HCT116 (cell line): ENCODE measurements around the gene TPK1. TPM values are rescaled to one million over a fixed set of nuclear protein-coding genes. Genes with fewer than 3 reads are reported as not detected.

Experiments
- ATAC-seq: fragments of 200-7000 bp; cut with Tn5 transposase; 2 replicates; pipeline ENCODE4 v1.9.1; 2020; ENCODE audit warnings: mild to moderate bottlenecking, moderate library complexity
- BruUV-seq: library from RNA; stranded (reverse); fragments of 400-500 nt; replicated peaks from 2 replicates; lab custom pipeline; 2021; lab: Mats Ljungman, UMichigan
- CTCF ChIA-PET: fragments of 300-600 bp; sonication (Branson Sonifier 250); formaldehyde crosslinking; loops from one replicate; lab custom pipeline; 2021; ENCODE audit warnings: antibody characterized with exemption; lab: Charles Lee
- POLR2A ChIA-PET: fragments of 300-600, 350-600 bp; sonication (Branson Sonifier 250); formaldehyde crosslinking; loops from one replicate; lab custom pipeline; 2021; ENCODE audit warnings: antibody characterized with exemption; lab: Charles Lee
- RAD21 ChIA-PET, 2 experiments: fragments of 300-600 bp; sonication (Branson Sonifier 250); formaldehyde crosslinking; loops; one replicate each; lab custom pipeline; 2023; ENCODE audit warnings: low total read pairs in 2 of 2; ENCODE audit not compliant: uncharacterized antibody in 2 of 2, unreplicated experiment in 2 of 2, low non-redundant PET in 1 of 2; lab: Charles Lee
- DNase-seq: peaks from one replicate; pipeline ENCODE4 v3.0.0-alpha.2; 2010; ENCODE audit warnings: low read depth, low spot score
- H2AFZ ChIP-seq: fragments of 200-600 bp; shearing (Covaris generic), sonication (generic); 2 replicates; pipeline ENCODE4 v1.6.1; 2017; ENCODE audit warnings: low read depth, mixed run types, mixed read lengths, antibody characterized with exemption, low read length; ENCODE audit not compliant: poor library complexity, severe bottlenecking
- H3K27ac ChIP-seq: 2 replicates; pipeline ENCODE4 v1.5.1; 2012; ENCODE audit warnings: low read depth, low read length
- H3K27me3 ChIP-seq: fragments of 200-600 bp; sonication (generic); 2 replicates; pipeline ENCODE4 v1.6.1; 2016; ENCODE audit warnings: mixed run types, low read length, mixed read lengths; ENCODE audit not compliant: insufficient read depth
- H3K36me3 ChIP-seq, 2 experiments: fragments of 200-500 bp in 1 of 2; fragments of 200-600 bp in 1 of 2; sonication (Bioruptor generic) in 1 of 2; sonication (generic) in 1 of 2; 2 replicates each; pipeline versions ENCODE4 v1.5.1 to v1.6.1; 2014 to 2016; ENCODE audit warnings: low read length in 2 of 2, inconsistent platforms in 1 of 2, mixed read lengths in 1 of 2, mixed run types in 1 of 2; ENCODE audit not compliant: insufficient read depth in 2 of 2, control insufficient read depth in 1 of 2
- H3K4me1 ChIP-seq, 2 experiments: fragments of 200-600 bp in 1 of 2; sonication (generic) in 1 of 2; 2 replicates each; pipeline versions ENCODE4 v1.5.1 to v1.6.1; 2012 to 2017; ENCODE audit warnings: low read length in 2 of 2, inconsistent platforms in 1 of 2, mild to moderate bottlenecking in 1 of 2, mixed read lengths in 1 of 2, mixed run types in 1 of 2, moderate library complexity in 1 of 2; ENCODE audit not compliant: insufficient read depth in 2 of 2, control insufficient read depth in 1 of 2
- H3K4me2 ChIP-seq: fragments of 200-600 bp; sonication (generic); 2 replicates; pipeline ENCODE4 v1.6.1; 2017; ENCODE audit warnings: mixed run types, low read length, mixed read lengths
- H3K4me3 ChIP-seq, 2 experiments: fragments of 200-600 bp in 1 of 2; sonication (generic) in 1 of 2; replicated peaks in 1 of 2; 2 replicates each; pipeline ENCODE4 v1.5.1; 2011 to 2016; ENCODE audit warnings: low read length in 2 of 2, control low read depth in 1 of 2, low read depth in 1 of 2, mild to moderate bottlenecking in 1 of 2, mixed read lengths in 1 of 2, mixed run types in 1 of 2
- H3K79me2 ChIP-seq: fragments of 200-600 bp; sonication (generic); 2 replicates; pipeline ENCODE4 v1.6.1; 2017; ENCODE audit warnings: mild to moderate bottlenecking, mixed run types, low read length, moderate library complexity, mixed read lengths; ENCODE audit not compliant: insufficient read depth
- H3K9ac ChIP-seq: fragments of 200-600 bp; sonication (generic); 2 replicates; pipeline ENCODE4 v1.6.1; 2016; ENCODE audit warnings: low read length, mixed read lengths
- H3K9me2 ChIP-seq: fragments of 200-600 bp; sonication (generic), shearing (Covaris generic); 2 replicates; pipeline ENCODE4 v1.6.1; 2017; ENCODE audit warnings: mixed run types, mild to moderate bottlenecking, moderate library complexity; ENCODE audit not compliant: insufficient read depth
- H3K9me3 ChIP-seq, 2 experiments: fragments of 200-500 bp in 1 of 2; fragments of 200-600 bp in 1 of 2; sonication (Bioruptor generic) in 1 of 2; sonication (generic) in 1 of 2; 2 replicates each; pipeline ENCODE4 v1.6.1; 2014 to 2017; ENCODE audit warnings: low read length in 2 of 2, mixed read lengths in 2 of 2, inconsistent platforms in 1 of 2, low read depth in 1 of 2, mild to moderate bottlenecking in 1 of 2, mixed run types in 1 of 2, moderate library complexity in 1 of 2; ENCODE audit not compliant: control insufficient read depth in 1 of 2, insufficient read depth in 1 of 2
- H4K20me1 ChIP-seq: fragments of 200-600 bp; sonication (generic), shearing (Covaris generic); 2 replicates; pipeline ENCODE4 v1.6.1; 2017; ENCODE audit warnings: mixed run types, mild to moderate bottlenecking, moderate library complexity; ENCODE audit not compliant: insufficient read depth
- CBX3 ChIP-seq: IDR thresholded peaks from 2 replicates; pipeline ENCODE4 v1.6.1; 2012; ENCODE audit warnings: low read depth
- EGR1 ChIP-seq: IDR thresholded peaks from 2 replicates; pipeline ENCODE4 v1.6.1; 2012; ENCODE audit warnings: low read depth
- ELF1 ChIP-seq: IDR thresholded peaks from 2 replicates; pipeline ENCODE4 v1.6.1; 2012; ENCODE audit warnings: low read depth, borderline replicate concordance
- EZH2 ChIP-seq: fragments of 200-600 bp; sonication (generic); IDR thresholded peaks from 2 replicates; pipeline ENCODE4 v1.6.1; 2017; ENCODE audit warnings: antibody characterized with exemption, mixed run types
- EZH2phosphoT487 ChIP-seq: fragments of 200-600 bp; IDR thresholded peaks from 2 replicates; pipeline ENCODE4 v1.6.1; 2018; ENCODE audit warnings: antibody characterized with exemption, borderline replicate concordance
- JUND ChIP-seq: IDR thresholded peaks from 2 replicates; pipeline ENCODE4 v1.6.1; 2012
- POLR2A ChIP-seq: IDR thresholded peaks from 2 replicates; pipeline ENCODE4 v1.7.0; 2011; ENCODE audit warnings: borderline replicate concordance; ENCODE audit not compliant: insufficient read depth, insufficient read length; ENCODE audit errors: extremely low read depth
- POLR2AphosphoS5 ChIP-seq: IDR thresholded peaks from 2 replicates; pipeline ENCODE4 v1.6.1; 2011; ENCODE audit warnings: mild to moderate bottlenecking, low read depth, low read length, moderate library complexity
- SRF ChIP-seq: IDR thresholded peaks from 2 replicates; pipeline ENCODE4 v1.6.1; 2012; ENCODE audit warnings: low read depth
- YY1 ChIP-seq: IDR thresholded peaks from 2 replicates; pipeline ENCODE4 v1.6.1; 2011; ENCODE audit warnings: low read length, low read depth, moderate library complexity, mild to moderate bottlenecking; ENCODE audit not compliant: insufficient replicate concordance; ENCODE audit errors: extremely low read depth
- ZNF274 ChIP-seq: fragments of 200-500 bp; sonication (Bioruptor generic); IDR thresholded peaks from 2 replicates; pipeline ENCODE4 v1.6.1; 2014; ENCODE audit warnings: mild to moderate bottlenecking, low read depth, low read length, inconsistent platforms
- intact Hi-C: fragments of 100-400 bp; cut with micrococcal nuclease; formaldehyde crosslinking; loops from 2 replicates; pipeline ENCODE4 v1.10.0; 2022
- total RNA-seq: library from RNA; stranded (reverse); gene quantifications from one replicate; pipeline ENCODE4 v1.2.1, GENCODE V29; 2021; ENCODE audit not compliant: unreplicated experiment
- TF ChIP-seq, protein P1 (sequence below): IDR thresholded peaks from 2 replicates; pipeline ENCODE4 v1.6.1; 2012; ENCODE audit warnings: low read depth
- TF ChIP-seq, protein P2 (sequence below), 3 experiments: fragments of 200-600 bp in 1 of 3; sonication (generic) in 1 of 3; IDR thresholded peaks in 2 of 3; conservative IDR thresholded peaks in 1 of 3; 2 replicates each; pipeline ENCODE4 v1.5.1; 2012 to 2017; ENCODE audit warnings: low read depth in 2 of 3, low read length in 2 of 3, antibody characterized with exemption in 1 of 3, borderline replicate concordance in 1 of 3, control low read depth in 1 of 3, mild to moderate bottlenecking in 1 of 3, mixed read lengths in 1 of 3, mixed run types in 1 of 3, moderate library complexity in 1 of 3; ENCODE audit not compliant: insufficient read depth in 1 of 3

TPK1 gene
- total RNA-seq, 1 experiment from 2014 or later = 5.4 TPM

DNA sequence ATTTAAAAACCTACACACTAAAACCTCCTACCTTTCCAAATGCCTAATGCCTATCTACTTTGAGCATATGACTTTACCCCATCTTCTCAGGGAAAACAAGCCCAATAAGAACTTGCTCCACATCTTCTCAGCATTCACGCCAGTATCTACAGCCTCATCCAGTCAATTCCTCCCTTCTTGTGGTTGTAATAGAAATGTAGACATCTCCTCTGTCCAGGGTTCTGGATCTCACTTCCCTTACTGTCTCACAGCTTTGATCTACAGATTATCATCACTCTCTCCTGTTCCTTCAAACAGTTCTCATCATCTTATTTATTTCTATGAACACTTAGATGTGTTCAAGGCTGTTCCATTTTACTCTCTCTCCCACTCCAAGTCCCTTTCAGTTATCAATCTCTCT, 361.9 kb downstream of the TPK1 start:
- RAD21 ChIA-PET = no interaction called here
- Histone ChIP-seq H3K4me1 (no peaks in the 10 kb centered on the region), H4K20me1 (no peaks in the 10 kb centered on the region), H3K79me2 (no peaks in the 10 kb centered on the region), H3K9me2 (no peaks in the 10 kb centered on the region), H3K27ac (no peak overlapping the region), H2AFZ (no peak overlapping the region), H3K27me3 (no peaks in the 10 kb centered on the region), H3K36me3 (no peaks in the 10 kb centered on the region), H3K9me3 (no peaks in the 10 kb centered on the region), H3K4me2 (no peak overlapping the region), H3K9ac (no peak overlapping the region), H3K4me3 (no peak overlapping the region)
- no TSS peak for BruUV-seq
- no peak for DNase-seq
- ATAC-seq = no peak
- no peak for TF ChIP-seq POLR2AphosphoS5
- no peak for TF ChIP-seq SRF
- TF ChIP-seq, protein P1, sequence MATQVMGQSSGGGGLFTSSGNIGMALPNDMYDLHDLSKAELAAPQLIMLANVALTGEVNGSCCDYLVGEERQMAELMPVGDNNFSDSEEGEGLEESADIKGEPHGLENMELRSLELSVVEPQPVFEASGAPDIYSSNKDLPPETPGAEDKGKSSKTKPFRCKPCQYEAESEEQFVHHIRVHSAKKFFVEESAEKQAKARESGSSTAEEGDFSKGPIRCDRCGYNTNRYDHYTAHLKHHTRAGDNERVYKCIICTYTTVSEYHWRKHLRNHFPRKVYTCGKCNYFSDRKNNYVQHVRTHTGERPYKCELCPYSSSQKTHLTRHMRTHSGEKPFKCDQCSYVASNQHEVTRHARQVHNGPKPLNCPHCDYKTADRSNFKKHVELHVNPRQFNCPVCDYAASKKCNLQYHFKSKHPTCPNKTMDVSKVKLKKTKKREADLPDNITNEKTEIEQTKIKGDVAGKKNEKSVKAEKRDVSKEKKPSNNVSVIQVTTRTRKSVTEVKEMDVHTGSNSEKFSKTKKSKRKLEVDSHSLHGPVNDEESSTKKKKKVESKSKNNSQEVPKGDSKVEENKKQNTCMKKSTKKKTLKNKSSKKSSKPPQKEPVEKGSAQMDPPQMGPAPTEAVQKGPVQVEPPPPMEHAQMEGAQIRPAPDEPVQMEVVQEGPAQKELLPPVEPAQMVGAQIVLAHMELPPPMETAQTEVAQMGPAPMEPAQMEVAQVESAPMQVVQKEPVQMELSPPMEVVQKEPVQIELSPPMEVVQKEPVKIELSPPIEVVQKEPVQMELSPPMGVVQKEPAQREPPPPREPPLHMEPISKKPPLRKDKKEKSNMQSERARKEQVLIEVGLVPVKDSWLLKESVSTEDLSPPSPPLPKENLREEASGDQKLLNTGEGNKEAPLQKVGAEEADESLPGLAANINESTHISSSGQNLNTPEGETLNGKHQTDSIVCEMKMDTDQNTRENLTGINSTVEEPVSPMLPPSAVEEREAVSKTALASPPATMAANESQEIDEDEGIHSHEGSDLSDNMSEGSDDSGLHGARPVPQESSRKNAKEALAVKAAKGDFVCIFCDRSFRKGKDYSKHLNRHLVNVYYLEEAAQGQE = peak; percentile 14
- TF ChIP-seq POLR2A = no peak
- POLR2A ChIA-PET = no interaction called here
- CTCF ChIA-PET = no interaction called here
- intact Hi-C loops = no loop called here

DNA sequence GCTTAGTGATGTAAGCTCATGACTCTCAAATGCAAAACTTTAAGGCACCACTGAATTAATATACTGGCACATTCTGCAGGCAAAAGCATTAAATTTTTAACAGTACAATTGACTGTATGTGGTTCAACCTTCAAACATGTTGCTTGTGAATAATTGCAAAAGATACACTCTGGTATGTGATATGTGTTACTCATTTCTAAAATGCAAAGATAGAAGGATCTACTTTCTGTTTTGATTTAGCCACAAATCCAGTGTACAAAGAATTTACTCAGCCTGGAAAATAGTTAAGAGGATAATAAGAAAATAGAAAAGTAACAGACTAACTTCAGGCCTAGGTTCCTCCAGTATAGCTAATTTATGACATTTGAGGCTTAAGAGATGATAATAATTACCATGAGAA, 365.8 kb downstream of the TPK1 start:
- Histone ChIP-seq H3K36me3 (no peaks in the 10 kb centered on the region), H3K9me2 (no peaks in the 10 kb centered on the region), H4K20me1 (no peaks in the 10 kb centered on the region), H3K9me3 (no peaks in the 10 kb centered on the region), H3K4me3 (no peak overlapping the region), H3K79me2 (no peaks in the 10 kb centered on the region), H2AFZ (no peak overlapping the region), H3K27ac (no peak overlapping the region), H3K4me1 (no peaks in the 10 kb centered on the region), H3K4me2 (no peak overlapping the region), H3K9ac (no peak overlapping the region), H3K27me3 (no peaks in the 10 kb centered on the region)
- intact Hi-C loops = no loop called here
- ATAC-seq = no peak
- no TSS peak for BruUV-seq
- ChIA-PET RAD21 (no interaction called here), CTCF (no interaction called here), POLR2A (no interaction called here)
- no peak for DNase-seq
- TF ChIP-seq ELF1 = no peak
- no peak for TF ChIP-seq EGR1
- no peak for TF ChIP-seq EZH2phosphoT487
- TF ChIP-seq JUND = no peak
- TF ChIP-seq POLR2AphosphoS5 = no peak
- TF ChIP-seq CBX3 = no peak
- TF ChIP-seq, protein P2, sequence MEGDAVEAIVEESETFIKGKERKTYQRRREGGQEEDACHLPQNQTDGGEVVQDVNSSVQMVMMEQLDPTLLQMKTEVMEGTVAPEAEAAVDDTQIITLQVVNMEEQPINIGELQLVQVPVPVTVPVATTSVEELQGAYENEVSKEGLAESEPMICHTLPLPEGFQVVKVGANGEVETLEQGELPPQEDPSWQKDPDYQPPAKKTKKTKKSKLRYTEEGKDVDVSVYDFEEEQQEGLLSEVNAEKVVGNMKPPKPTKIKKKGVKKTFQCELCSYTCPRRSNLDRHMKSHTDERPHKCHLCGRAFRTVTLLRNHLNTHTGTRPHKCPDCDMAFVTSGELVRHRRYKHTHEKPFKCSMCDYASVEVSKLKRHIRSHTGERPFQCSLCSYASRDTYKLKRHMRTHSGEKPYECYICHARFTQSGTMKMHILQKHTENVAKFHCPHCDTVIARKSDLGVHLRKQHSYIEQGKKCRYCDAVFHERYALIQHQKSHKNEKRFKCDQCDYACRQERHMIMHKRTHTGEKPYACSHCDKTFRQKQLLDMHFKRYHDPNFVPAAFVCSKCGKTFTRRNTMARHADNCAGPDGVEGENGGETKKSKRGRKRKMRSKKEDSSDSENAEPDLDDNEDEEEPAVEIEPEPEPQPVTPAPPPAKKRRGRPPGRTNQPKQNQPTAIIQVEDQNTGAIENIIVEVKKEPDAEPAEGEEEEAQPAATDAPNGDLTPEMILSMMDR (IDR thresholded peaks at IDR 0.05 in 2 of 3, conservative IDR thresholded peaks at IDR 0.05 in 1 of 3; ENCODE audit: borderline replicate concordance in 1 of 3, insufficient read depth in 1 of 3, low read depth in 2 of 3, low read length in 2 of 3) = no peak
- TF ChIP-seq EZH2 = no peak
- TF ChIP-seq YY1 = no peak
- TF ChIP-seq ZNF274 = no peak
- no peak for TF ChIP-seq SRF
